Fibroblast of pulmonary artery (primary cell): ENCODE measurements around the gene C1orf50.
A peak's percentile ranks its signal among the peaks of the same experiment; 100 is the strongest.
"Not testable (repeated sequence)": the region's sequence is repeated elsewhere in the genome, so short reads cannot be mapped to it uniquely, and the experiment has no call there.

Experiments
- DNase-seq: peaks from one replicate; pipeline ENCODE4 v3.0.0-alpha.2; 2010; ENCODE audit warnings: low read depth
- H3K4me3 ChIP-seq: replicated peaks from 2 replicates; pipeline ENCODE4 v1.5.1; 2011; ENCODE audit warnings: low read depth, mild to moderate bottlenecking, control low read depth, low read length, moderate library complexity
- TF ChIP-seq, protein P1 (sequence below): IDR thresholded peaks from 2 replicates; pipeline ENCODE4 v1.5.1; 2011; ENCODE audit warnings: mild to moderate bottlenecking, control low read depth, low read length, inconsistent platforms; ENCODE audit errors: missing control alignments

The C1orf50 gene

DNA sequence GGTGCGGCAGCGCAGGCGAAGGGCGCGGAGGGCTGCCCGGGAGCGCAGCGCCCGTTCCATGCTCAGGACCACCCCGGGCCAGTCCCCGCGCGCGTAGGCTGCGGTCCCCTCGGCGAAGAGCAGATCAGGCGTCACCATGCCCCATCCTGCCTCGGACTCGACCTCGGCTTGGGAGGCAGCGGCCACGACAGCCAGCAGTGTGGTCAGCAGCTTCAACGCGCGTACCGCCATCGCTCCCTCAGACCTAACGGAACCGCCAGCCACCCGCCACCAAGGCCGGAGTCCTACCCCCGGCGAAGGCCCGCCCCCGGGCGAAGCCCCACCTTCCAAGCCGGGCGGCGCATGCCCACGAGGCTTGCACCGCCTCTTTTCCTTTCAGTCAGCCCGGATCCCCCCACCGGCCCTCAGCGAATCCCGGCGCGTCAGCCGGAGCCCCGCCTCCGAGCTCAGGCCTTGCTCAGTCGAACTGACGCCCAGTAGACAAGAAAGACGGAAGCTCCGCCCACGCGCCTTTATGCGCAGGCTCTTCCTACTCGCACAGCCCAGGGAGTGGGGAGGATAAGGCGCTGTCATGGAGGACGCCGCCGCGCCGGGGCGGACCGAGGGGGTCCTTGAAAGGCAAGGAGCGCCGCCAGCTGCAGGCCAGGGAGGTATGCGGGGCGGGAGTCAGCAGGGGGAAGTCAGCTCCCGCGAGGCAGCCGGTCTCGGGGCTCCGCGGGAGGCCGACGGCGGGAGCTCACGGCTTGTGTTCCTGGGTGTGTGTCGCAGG lies at the start of gene C1orf50, which contains the start of gene P3H1:
TSS of gene C1orf50 (plus strand) at position 509 of the 769 bp plus-strand sequence. CDS start at position 572, 63 bp downstream.
TSS of gene P3H1 (minus strand) at position 288 of the 769 bp plus-strand sequence. CDS start at position 231, 57 bp downstream.
- TF ChIP-seq, protein P1, sequence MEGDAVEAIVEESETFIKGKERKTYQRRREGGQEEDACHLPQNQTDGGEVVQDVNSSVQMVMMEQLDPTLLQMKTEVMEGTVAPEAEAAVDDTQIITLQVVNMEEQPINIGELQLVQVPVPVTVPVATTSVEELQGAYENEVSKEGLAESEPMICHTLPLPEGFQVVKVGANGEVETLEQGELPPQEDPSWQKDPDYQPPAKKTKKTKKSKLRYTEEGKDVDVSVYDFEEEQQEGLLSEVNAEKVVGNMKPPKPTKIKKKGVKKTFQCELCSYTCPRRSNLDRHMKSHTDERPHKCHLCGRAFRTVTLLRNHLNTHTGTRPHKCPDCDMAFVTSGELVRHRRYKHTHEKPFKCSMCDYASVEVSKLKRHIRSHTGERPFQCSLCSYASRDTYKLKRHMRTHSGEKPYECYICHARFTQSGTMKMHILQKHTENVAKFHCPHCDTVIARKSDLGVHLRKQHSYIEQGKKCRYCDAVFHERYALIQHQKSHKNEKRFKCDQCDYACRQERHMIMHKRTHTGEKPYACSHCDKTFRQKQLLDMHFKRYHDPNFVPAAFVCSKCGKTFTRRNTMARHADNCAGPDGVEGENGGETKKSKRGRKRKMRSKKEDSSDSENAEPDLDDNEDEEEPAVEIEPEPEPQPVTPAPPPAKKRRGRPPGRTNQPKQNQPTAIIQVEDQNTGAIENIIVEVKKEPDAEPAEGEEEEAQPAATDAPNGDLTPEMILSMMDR: no peak
- peak within 1 kb of the TSS; percentile 94 for H3K4me3 ChIP-seq
- DNase-seq: peak; percentile 99

DNA sequence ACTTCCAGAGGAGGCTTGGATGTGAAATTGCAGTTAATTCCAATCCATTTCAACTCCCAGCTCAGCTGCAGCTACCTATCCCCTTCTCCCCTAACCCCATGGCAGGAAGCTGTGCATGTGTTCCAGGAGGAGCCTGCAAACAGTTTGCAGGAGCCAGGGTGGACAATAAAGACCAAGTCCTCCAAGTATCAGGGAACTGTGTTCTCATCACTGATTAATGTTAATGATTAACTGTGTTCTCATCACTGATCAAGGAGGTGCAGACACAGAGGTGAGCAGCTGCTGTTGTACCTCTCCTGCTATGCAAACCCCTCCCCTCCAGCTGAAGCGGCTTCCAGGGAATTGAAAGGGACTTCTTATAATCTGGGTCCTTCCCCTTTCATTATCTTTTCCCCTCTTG lies 46.2 kb upstream of the C1orf50 start:
- DNase-seq: no peak
- no peak overlapping the region for H3K4me3 ChIP-seq
- TF ChIP-seq, protein P1: no peak

DNA sequence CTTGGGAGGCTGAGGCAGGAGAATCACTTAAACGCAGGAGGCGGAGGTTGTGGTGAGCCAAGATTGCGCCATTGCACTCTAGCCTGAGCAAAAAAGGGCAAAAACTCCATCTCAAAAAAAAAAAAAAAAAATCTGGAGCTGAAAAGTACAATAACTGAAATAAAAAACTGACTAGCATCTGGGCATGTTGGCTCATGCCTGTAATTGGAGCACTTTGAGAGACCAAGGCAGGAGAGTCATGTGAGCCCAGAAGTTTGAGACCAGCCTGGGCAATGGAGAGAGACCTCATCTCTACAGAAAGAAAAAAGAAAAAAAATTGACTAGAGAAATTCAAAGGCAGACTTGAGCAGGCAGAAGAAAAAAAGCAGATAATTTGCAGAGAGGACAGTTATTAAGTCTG lies 45.1 kb upstream of the C1orf50 start:
- no peak overlapping the region for H3K4me3 ChIP-seq
- TF ChIP-seq, protein P1: no peak
- DNase-seq: no peak

DNA sequence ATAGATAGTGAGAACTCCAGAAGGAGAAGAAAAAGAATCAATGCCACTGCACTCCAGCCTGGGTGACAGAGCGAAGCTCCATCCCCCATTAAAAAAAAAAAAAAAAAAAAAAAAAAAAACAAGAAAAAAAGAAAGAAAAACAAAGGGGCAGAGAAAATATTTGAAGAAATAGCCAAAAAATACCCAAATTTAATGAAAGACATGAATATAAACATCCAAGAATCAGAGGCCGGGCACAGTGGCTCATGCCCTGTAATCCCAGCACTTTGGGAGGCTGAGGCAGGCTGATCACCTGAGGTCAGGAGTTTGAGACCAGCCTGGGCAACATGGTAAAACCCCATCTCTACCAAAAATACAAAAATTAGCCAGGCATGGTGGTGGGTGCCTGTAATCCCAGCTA lies 44.6 kb upstream of the C1orf50 start:
- H3K4me3 ChIP-seq, DNase-seq: not testable (repeated sequence)

DNA sequence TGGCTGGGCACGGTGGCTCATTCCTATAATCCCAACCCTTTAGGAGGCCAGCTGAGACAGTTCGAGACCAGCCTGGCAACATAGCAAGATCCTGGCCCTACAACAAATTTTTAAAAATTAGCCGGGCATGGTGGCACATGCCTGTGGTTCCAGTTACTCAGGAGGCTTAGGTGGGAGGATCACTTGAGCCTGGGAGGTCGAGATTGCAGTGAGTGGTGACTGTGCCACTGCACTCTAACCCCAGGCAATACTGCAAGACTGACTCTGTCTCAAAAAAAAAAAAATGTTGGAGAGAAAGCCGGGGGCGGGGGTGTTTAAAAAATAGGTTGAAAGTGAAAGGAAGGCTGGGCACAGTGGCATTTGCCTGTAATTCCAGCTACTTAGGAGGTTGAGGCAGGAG lies 43.5 kb upstream of the C1orf50 start:
- no peak for DNase-seq
- TF ChIP-seq, protein P1: no peak
- H3K4me3 ChIP-seq: no peak overlapping the region

DNA sequence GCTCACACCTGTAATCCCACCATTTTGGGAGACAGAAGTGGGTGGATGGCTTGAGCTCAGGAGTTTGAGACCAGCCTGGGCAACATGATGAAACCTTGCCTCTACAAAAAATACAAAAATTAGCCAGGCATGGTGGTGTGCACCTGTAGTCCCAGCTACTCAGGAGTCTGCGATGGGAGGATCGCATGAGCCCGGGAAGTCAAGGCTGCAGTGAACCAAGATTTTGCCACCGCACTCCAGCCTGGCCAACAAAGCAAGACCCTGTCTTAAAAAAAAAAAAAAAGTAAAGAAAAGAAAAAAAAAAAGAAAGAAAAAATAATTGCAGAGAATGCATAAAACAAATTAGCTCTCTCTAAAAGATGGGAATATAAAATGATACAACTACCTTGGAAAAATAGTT lies 41.2 kb upstream of the C1orf50 start:
- DNase-seq, H3K4me3 ChIP-seq: not testable (repeated sequence)

DNA sequence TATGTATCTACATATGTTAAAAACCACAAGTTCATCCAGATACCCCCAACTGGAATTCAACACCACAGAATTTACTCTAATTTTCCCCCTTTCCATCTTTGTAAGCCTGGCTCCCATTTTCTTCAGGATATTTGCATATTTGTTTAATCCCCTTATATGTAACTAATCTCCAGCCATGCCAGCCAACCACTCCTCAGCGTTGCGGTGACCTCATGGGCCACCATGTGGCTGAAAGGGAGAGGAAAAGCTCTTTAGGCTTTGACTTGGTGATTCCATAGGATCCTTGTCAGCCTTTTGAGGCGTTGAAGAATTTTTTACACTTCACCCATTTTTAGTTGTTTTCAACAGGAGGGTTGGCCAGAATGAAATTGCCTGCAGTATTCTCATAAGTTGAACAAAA lies 37.0 kb upstream of the C1orf50 start:
- DNase-seq: no peak
- no peak overlapping the region for H3K4me3 ChIP-seq
- TF ChIP-seq, protein P1: no peak

DNA sequence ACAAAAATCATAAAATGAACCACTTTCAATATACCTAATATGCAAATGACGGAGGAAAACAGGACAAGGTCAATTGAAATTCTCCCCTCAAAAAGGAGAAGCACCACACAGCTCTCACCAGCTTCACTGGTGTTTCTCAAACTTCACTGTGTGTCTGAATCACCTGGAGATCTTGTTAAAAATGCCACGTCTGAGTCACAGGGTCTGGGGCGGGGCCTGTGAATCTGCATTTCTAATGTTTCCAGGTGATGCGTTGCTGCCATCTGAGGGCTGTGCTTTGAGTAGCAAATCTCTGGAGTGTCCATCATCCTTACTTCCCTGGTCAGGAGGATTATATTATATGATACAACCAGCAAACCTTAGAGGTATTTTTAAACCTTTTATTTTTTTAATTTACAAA lies 36.1 kb upstream of the C1orf50 start:
- TF ChIP-seq, protein P1: no peak
- no peak for DNase-seq
- H3K4me3 ChIP-seq: no peak overlapping the region
